Body of pancreas (tissue), 4 donors: ENCODE data around the gene TCN2.

Experiments used
- CTCF ChIP-seq, 7 experiments: fragments of 450-650 bp in 4 of 7; fragments of 200-600 bp in 3 of 7; sonication (generic) in 3 of 7; IDR thresholded peaks; one replicate each; pipeline ENCODE4 v1.5.1; 2016 to 2019; ENCODE audit warnings: antibody characterized with exemption in 7 of 7
- POLR2A ChIP-seq, 3 donors: fragments of 450-650 bp; IDR thresholded peaks; one replicate each; pipeline ENCODE4 v1.6.1; 2016; ENCODE audit warnings: antibody characterized with exemption in 3 of 3, mild to moderate bottlenecking in 2 of 3

GRCh38 chr22:30572840-30573593, 34.0 kb upstream of the TCN2 start:
- no peak for TF ChIP-seq CTCF (IDR thresholded peaks at IDR 0.05)
- no peak for TF ChIP-seq POLR2A (IDR thresholded peaks at IDR 0.05)
